Lower leg skin (tissue), 3 donors: ENCODE measurements around the gene DCTD.

Experiments
- POLR2A ChIP-seq, 2 donors: fragments of 450-650 bp; IDR thresholded peaks; one replicate each; pipeline ENCODE4 v1.6.1; 2016 to 2017; ENCODE audit warnings: antibody characterized with exemption in 2 of 2, mild to moderate bottlenecking in 1 of 2, moderate library complexity in 1 of 2
- TF ChIP-seq, protein P1 (sequence below), 3 donors: fragments of 450-650 bp; IDR thresholded peaks; one replicate each; pipeline ENCODE4 v1.5.1; 2016; ENCODE audit warnings: antibody characterized with exemption in 3 of 3, mild to moderate bottlenecking in 3 of 3, moderate library complexity in 2 of 3

GRCh38 chr4:182898479-182898799 is 18.7 kb downstream of the DCTD start:
- TF ChIP-seq, protein P1, sequence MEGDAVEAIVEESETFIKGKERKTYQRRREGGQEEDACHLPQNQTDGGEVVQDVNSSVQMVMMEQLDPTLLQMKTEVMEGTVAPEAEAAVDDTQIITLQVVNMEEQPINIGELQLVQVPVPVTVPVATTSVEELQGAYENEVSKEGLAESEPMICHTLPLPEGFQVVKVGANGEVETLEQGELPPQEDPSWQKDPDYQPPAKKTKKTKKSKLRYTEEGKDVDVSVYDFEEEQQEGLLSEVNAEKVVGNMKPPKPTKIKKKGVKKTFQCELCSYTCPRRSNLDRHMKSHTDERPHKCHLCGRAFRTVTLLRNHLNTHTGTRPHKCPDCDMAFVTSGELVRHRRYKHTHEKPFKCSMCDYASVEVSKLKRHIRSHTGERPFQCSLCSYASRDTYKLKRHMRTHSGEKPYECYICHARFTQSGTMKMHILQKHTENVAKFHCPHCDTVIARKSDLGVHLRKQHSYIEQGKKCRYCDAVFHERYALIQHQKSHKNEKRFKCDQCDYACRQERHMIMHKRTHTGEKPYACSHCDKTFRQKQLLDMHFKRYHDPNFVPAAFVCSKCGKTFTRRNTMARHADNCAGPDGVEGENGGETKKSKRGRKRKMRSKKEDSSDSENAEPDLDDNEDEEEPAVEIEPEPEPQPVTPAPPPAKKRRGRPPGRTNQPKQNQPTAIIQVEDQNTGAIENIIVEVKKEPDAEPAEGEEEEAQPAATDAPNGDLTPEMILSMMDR (IDR thresholded peaks at IDR 0.05) = no peak
- TF ChIP-seq POLR2A (IDR thresholded peaks at IDR 0.05) = no peak
